B cell (primary cell): ENCODE results near the gene PNPLA6. TPM values are rescaled to one million over a fixed set of nuclear protein-coding genes. Genes with fewer than 3 reads are reported as not detected.

Source experiments
- ATAC-seq: fragments of 200-7000 bp; cut with Tn5 transposase; one replicate; pipeline ENCODE4 v1.10.0; 2021; ENCODE audit warnings: low read depth, mild to moderate bottlenecking, moderate number of reproducible peaks, moderate library complexity
- CTCF ChIA-PET: fragments of 350-600 bp; sonication (Branson Sonifier 250); formaldehyde crosslinking; loops from one replicate; lab custom pipeline; 2021; ENCODE audit warnings: antibody characterized with exemption, inconsistent platforms; lab: Charles Lee
- POLR2A ChIA-PET: fragments of 350-600 bp; sonication (Branson Sonifier 250); formaldehyde crosslinking; loops from one replicate; lab custom pipeline; 2021; ENCODE audit warnings: antibody characterized with exemption; lab: Charles Lee
- DNase-seq: peaks from one replicate; pipeline ENCODE4 v3.0.0; 2013
- H2AFZ ChIP-seq: 2 replicates; pipeline ENCODE4 v1.6.1; 2012; ENCODE audit warnings: mild to moderate bottlenecking, low read depth, low read length; ENCODE audit not compliant: insufficient read depth, poor library complexity, severe bottlenecking
- H3K27ac ChIP-seq, 2 donors: 1 replicate in 1 of 2; 2 replicates in 1 of 2; pipeline ENCODE4 v1.5.1; 2012 to 2013; ENCODE audit warnings: low read length in 2 of 2, mild to moderate bottlenecking in 2 of 2, moderate library complexity in 1 of 2
- H3K27me3 ChIP-seq, 4 experiments: fragments of 200-600 bp in 1 of 4; sonication (generic) in 1 of 4; replicated peaks in 1 of 4; 1 replicate in 2 of 4; 2 replicates in 2 of 4; pipeline versions ENCODE4 v1.6.1 to v1.7.0; 2013 to 2016; ENCODE audit warnings: low read length in 3 of 4, mild to moderate bottlenecking in 2 of 4, mixed read lengths in 1 of 4, moderate library complexity in 1 of 4; ENCODE audit not compliant: insufficient read depth in 4 of 4, control insufficient read depth in 3 of 4; ENCODE audit errors: control extremely low read depth in 1 of 4
- H3K36me3 ChIP-seq, 2 experiments: replicated peaks in 1 of 2; 1 replicate in 1 of 2; 2 replicates in 1 of 2; pipeline versions ENCODE4 v1.6.1 to v1.7.1; 2013; ENCODE audit warnings: low read length in 1 of 2; ENCODE audit not compliant: insufficient read depth in 2 of 2, control insufficient read depth in 1 of 2; ENCODE audit errors: control extremely low read depth in 1 of 2, extremely low read depth in 1 of 2
- H3K4me1 ChIP-seq, 2 donors: fragments of 200-600 bp in 1 of 2; sonication (generic) in 1 of 2; 1 replicate in 1 of 2; 2 replicates in 1 of 2; pipeline versions ENCODE4 v1.5.1 to v1.6.1; 2013 to 2017; ENCODE audit warnings: low read length in 2 of 2; ENCODE audit not compliant: control insufficient read depth in 2 of 2, insufficient read depth in 2 of 2
- H3K4me2 ChIP-seq: replicated peaks from 2 replicates; pipeline ENCODE3; 2012; ENCODE audit warnings: mild to moderate bottlenecking, low read depth, low read length; ENCODE audit not compliant: poor library complexity, severe bottlenecking
- H3K4me3 ChIP-seq, 5 experiments: fragments of 200-600 bp in 1 of 5; sonication (generic) in 1 of 5; 1 replicate in 3 of 5; 2 replicates in 2 of 5; pipeline versions ENCODE4 v1.5.1 to v1.7.0; 2011 to 2016; ENCODE audit warnings: low read length in 4 of 5, mild to moderate bottlenecking in 4 of 5, low read depth in 2 of 5, control low read depth in 1 of 5, moderate library complexity in 1 of 5; ENCODE audit not compliant: insufficient read depth in 1 of 5; ENCODE audit errors: control extremely low read depth in 1 of 5, extremely low read depth in 1 of 5
- H3K79me2 ChIP-seq: fragments of 200-600 bp; sonication (generic); one replicate; pipeline ENCODE4 v1.6.0; 2016; ENCODE audit warnings: low read length; ENCODE audit not compliant: control insufficient read depth, insufficient read depth
- H3K9ac ChIP-seq: fragments of 200-600 bp; sonication (generic); 2 replicates; pipeline ENCODE4 v1.6.1; 2017; ENCODE audit warnings: mild to moderate bottlenecking, low read length, moderate library complexity
- H3K9me3 ChIP-seq, 3 donors: one replicate each; pipeline versions ENCODE4 v1.6.1 to v1.7.1; 2013; ENCODE audit warnings: low read length in 2 of 3; ENCODE audit not compliant: control insufficient read depth in 2 of 3, insufficient read depth in 1 of 3; ENCODE audit errors: control extremely low read depth in 1 of 3
- H4K20me1 ChIP-seq: 2 replicates; pipeline ENCODE4 v1.6.0; 2012; ENCODE audit warnings: mild to moderate bottlenecking, low read length; ENCODE audit not compliant: insufficient read depth, control insufficient read depth, poor library complexity, severe bottlenecking
- H3K27ac Mint-ChIP-seq: one replicate; pipeline ENCODE4 v1.8.0; 2021; ENCODE audit warnings: mixed read lengths
- H3K27me3 Mint-ChIP-seq: one replicate; pipeline ENCODE4 v1.8.0; 2021; ENCODE audit warnings: mixed read lengths
- H3K4me1 Mint-ChIP-seq: one replicate; pipeline ENCODE4 v1.8.0; 2021; ENCODE audit warnings: mixed read lengths
- H3K4me3 Mint-ChIP-seq: one replicate; pipeline ENCODE4 v1.8.0; 2021; ENCODE audit warnings: mixed read lengths
- H3K9me3 Mint-ChIP-seq: one replicate; pipeline ENCODE4 v1.8.0; 2022; ENCODE audit warnings: mixed read lengths; ENCODE audit not compliant: insufficient read depth
- CTCF ChIP-seq: fragments of 200-600 bp; IDR thresholded peaks from one replicate; pipeline ENCODE4 v1.8.0; 2022; ENCODE audit warnings: antibody characterized with exemption, mild to moderate bottlenecking
- EZH2 ChIP-seq: IDR thresholded peaks from 2 replicates; pipeline ENCODE4 v1.6.1; 2012; ENCODE audit warnings: borderline replicate concordance, low read depth, mild to moderate bottlenecking, moderate library complexity, low read length; ENCODE audit not compliant: insufficient read depth, poor library complexity, severe bottlenecking
- WGBS: methylation state at CpG from one replicate; pipeline ENCODE4 v1.1.5; 2013; ENCODE audit warnings: missing lambda C conversion rate; ENCODE audit not compliant: insufficient coverage; 5-methylcytosine and 5-hydroxymethylcytosine counted together
- intact Hi-C: fragments of 100-400 bp; cut with micrococcal nuclease; formaldehyde crosslinking; loops from one replicate; pipeline ENCODE4 v1.10.0; 2022
- polyA plus RNA-seq: library from polyadenylated mRNA; depleted of rRNA; stranded (reverse); fragments of >200 nt; gene quantifications from 2 replicates; pipeline ENCODE4 v1.2.3, GENCODE V29; 2012
- total RNA-seq, 2 donors: library from RNA; stranded (reverse); fragments of 120-200 nt in 1 of 2; gene quantifications; 1 replicate in 1 of 2; 2 replicates in 1 of 2; pipeline versions ENCODE4 v1.2.3 to v1.2.4, GENCODE V29; 2013 to 2022

PNPLA6 gene
- total and polyA plus RNA-seq, 2 donors (not counting 1 experiment from before 2014, with no cell fraction given): 102 to 149 TPM

- Histone ChIP-seq H3K9ac (no peak overlapping the region), H3K36me3 (peaks cover 5 to 47% of the 10 kb centered on the region in 2 experiments), H3K79me2 (peaks cover 10% of the 10 kb centered on the region), H4K20me1 (no peaks in the 10 kb centered on the region), H3K9me3 (no peaks in the 10 kb centered on the region), H2AFZ (no peak overlapping the region), H3K27ac (no peak overlapping the region), H3K4me2 (no peak overlapping the region), H3K4me1 (peaks cover 10 to 29% of the 10 kb centered on the region in 2 donors), H3K27me3 (no peaks in the 10 kb centered on the region), H3K4me3 (no peak overlapping the region)
- Mint-ChIP-seq H3K4me1 (peaks cover 26% of the 10 kb centered on the region), H3K27me3 (no peaks in the 10 kb centered on the region), H3K27ac (no peak overlapping the region), H3K4me3 (no peak overlapping the region), H3K9me3 (no peaks in the 10 kb centered on the region)
- TF ChIP-seq EZH2 (no peak), CTCF (no peak)
- ATAC-seq (no peak), DNase-seq (no peak)
- 95% methylated on average over 26 of the region's 28 CpGs for WGBS
- ChIA-PET POLR2A (interaction anchor here (0.7 kb wide), 1 partner anchor 28 kb away, joined by 8 read pairs; no protein-coding TSS in a partner anchor), CTCF (no interaction called here)
- intact Hi-C loops: no loop called here
These were observed 4.4 kb downstream of the PNPLA6 start for GRCh38 chr19:7539827-7540425.

GRCh38 chr19:7540761-7541474, 5.4 kb downstream of the PNPLA6 start:
- no peaks in the 10 kb centered on the region for H3K9me3 ChIP-seq
- H3K4me2 ChIP-seq: no peak overlapping the region
- CTCF ChIA-PET: interaction anchor here (0.7 kb wide), 1 partner anchor 260 kb away, joined by 3 read pairs; no protein-coding TSS in a partner anchor
- DNase-seq (no peak), ATAC-seq (no peak)
- POLR2A ChIA-PET: no interaction called here
- no peak overlapping the region for H2AFZ ChIP-seq
- H3K27me3 ChIP-seq: no peaks in the 10 kb centered on the region
- peaks cover 5 to 47% of the 10 kb centered on the region in 2 experiments for H3K36me3 ChIP-seq
- H3K9ac ChIP-seq: no peak overlapping the region
- Mint-ChIP-seq H3K27me3 (no peaks in the 10 kb centered on the region), H3K27ac (no peak overlapping the region), H3K4me3 (no peak overlapping the region), H3K9me3 (no peaks in the 10 kb centered on the region), H3K4me1 (peaks cover 28% of the 10 kb centered on the region)
- no peak for TF ChIP-seq EZH2
- TF ChIP-seq CTCF: no peak
- no peak overlapping the region for H3K4me3 ChIP-seq
- peaks cover 5% of the 10 kb centered on the region for H3K79me2 ChIP-seq
- WGBS: 94% methylated on average over 36 of the region's 39 CpGs
- intact Hi-C loops: no loop called here
- H3K4me1 ChIP-seq: peaks cover 13 to 33% of the 10 kb centered on the region in 2 donors
- H3K27ac ChIP-seq: no peak overlapping the region
- H4K20me1 ChIP-seq: no peaks in the 10 kb centered on the region
